K562 (cell line): Measurements from ENCODE around the gene ITPK1. TPM values are rescaled to one million over a fixed set of nuclear protein-coding genes. Genes with fewer than 3 reads are reported as not detected.
A peak's percentile ranks its signal among the peaks of the same experiment; 100 is the strongest.

Experiments
- BCLAF1 ChIP-seq, 2 experiments: fragments of 450-650 bp in 1 of 2; IDR thresholded peaks; 2 replicates each; pipeline ENCODE4 v1.6.1; 2011 to 2017; ENCODE audit warnings: low read depth in 2 of 2, antibody characterized with exemption in 1 of 2, borderline replicate concordance in 1 of 2, low read length in 1 of 2, mild to moderate bottlenecking in 1 of 2, mixed read lengths in 1 of 2; ENCODE audit not compliant: control insufficient read depth in 1 of 2
- BCOR ChIP-seq: fragments of 450-650 bp; IDR thresholded peaks from 2 replicates; pipeline ENCODE4 v1.6.1; 2016
- JUND ChIP-seq, 2 experiments: IDR thresholded peaks; 2 replicates in 1 of 2; 3 replicates in 1 of 2; pipeline ENCODE4 v1.6.1; 2011; ENCODE audit warnings: borderline replicate concordance in 2 of 2, low read depth in 2 of 2, low read length in 2 of 2, improper control_type of control experiment in 1 of 2, missing biosample characterization in 1 of 2, missing genetic modification characterization in 1 of 2, missing genetic modification reagents in 1 of 2
- MGA ChIP-seq: fragments of 450-650 bp; IDR thresholded peaks from 2 replicates; pipeline ENCODE4 v1.6.1; 2016; ENCODE audit warnings: mild to moderate bottlenecking, moderate library complexity
- SAP30 ChIP-seq: fragments of 200-600 bp; sonication (generic); IDR thresholded peaks from 2 replicates; pipeline ENCODE4 v1.6.1; 2012; ENCODE audit warnings: borderline replicate concordance, low read depth, mild to moderate bottlenecking, moderate library complexity, low read length, control low read depth, inconsistent platforms; ENCODE audit not compliant: insufficient read depth, poor library complexity, severe bottlenecking
- polyA plus RNA-seq, 8 experiments: library from polyadenylated mRNA; depleted of rRNA in 4 of 8; stranded (reverse) in 5 of 8; unstranded in 3 of 8; fragments of >200 nt; fragmentation: Nextera tagmentation in 2 of 8; fragmentation: Illumina TruSeq in 1 of 8; extraction: Ambion mirVana in 2 of 8; extraction: Trizol in 1 of 8; gene quantifications; 2 replicates each; pipeline versions ENCODE4 v1.2.1 to v1.2.3, GENCODE V29; 2011 to 2014; ENCODE audit warnings: inconsistent platforms in 1 of 8, missing spikeins in 1 of 8
- total RNA-seq, 7 experiments: library from RNA; depleted of rRNA in 6 of 7; stranded (reverse); fragments of >200 nt in 6 of 7; fragmentation: Illumina TruSeq in 2 of 7; extraction: Trizol in 2 of 7; gene quantifications; 2 replicates each; pipeline versions ENCODE4 v1.2.1 to v1.2.3, GENCODE V29; 2011 to 2021; ENCODE audit warnings: low replicate concordance in 1 of 7

ITPK1 gene
- total and polyA plus RNA-seq, 9 of the 15 experiments (the other 6 are each of a cell fraction or from before 2014, with no cell fraction given) = 1.2 to 39.2 (median 23.0) TPM

- TF ChIP-seq SAP30 (no peak), BCLAF1 (IDR thresholded peaks at IDR 0.05; ENCODE audit: borderline replicate concordance in 1 of 2, control insufficient read depth in 1 of 2, low read depth in 2 of 2, low read length in 1 of 2) (no peak), JUND (IDR thresholded peaks at IDR 0.05; ENCODE audit: borderline replicate concordance, low read depth, low read length) (no peak), JUND (tag; IDR thresholded peaks at IDR 0.05; ENCODE audit: borderline replicate concordance, low read depth, low read length) (peak; percentile 43; the same call in 1 of the 3 replicates), BCOR (peak; percentile 88), MGA (no peak)
Measured at GRCh38 chr14:93065272-93065730, 50.4 kb downstream of the ITPK1 start (continued).
